ENCODE results near the gene TBC1D5.

DNA sequence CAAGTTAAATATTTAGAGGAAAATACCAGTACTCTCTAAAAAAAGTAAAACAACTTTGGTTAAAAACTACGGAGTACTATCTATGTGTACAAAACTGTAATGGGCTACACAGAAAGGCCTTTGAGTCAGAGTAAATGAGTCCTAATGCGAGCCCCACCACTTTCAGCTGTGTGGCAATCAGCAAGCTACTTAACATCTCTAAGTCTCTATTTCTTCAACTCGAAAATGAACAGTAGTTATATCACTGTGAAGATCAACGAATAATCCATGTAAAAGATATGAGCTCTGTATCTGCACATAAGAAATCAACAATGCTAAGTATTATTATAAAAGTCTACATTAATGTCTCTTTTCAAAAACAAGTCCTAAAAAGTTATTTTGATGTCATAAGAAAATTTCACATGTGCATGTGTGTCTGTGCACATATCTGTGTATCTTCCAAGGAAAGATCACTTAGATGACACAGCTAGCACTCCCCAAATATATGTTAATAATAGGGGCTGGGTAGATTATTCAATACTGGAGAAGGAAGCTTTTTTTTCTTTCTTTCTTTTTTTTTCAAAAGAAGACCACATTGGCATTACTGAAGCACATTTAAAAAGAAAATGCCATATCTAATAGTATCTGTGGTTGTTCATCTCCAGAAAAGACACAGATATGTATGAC is 58.8 kb downstream of the TBC1D5 start:
- TF ChIP-seq POLR2AphosphoS5 (IDR thresholded peaks at IDR 0.05) = no peak
- no peak for TF ChIP-seq POLR2A (IDR thresholded peaks at IDR 0.05)
- TF ChIP-seq, protein P1, sequence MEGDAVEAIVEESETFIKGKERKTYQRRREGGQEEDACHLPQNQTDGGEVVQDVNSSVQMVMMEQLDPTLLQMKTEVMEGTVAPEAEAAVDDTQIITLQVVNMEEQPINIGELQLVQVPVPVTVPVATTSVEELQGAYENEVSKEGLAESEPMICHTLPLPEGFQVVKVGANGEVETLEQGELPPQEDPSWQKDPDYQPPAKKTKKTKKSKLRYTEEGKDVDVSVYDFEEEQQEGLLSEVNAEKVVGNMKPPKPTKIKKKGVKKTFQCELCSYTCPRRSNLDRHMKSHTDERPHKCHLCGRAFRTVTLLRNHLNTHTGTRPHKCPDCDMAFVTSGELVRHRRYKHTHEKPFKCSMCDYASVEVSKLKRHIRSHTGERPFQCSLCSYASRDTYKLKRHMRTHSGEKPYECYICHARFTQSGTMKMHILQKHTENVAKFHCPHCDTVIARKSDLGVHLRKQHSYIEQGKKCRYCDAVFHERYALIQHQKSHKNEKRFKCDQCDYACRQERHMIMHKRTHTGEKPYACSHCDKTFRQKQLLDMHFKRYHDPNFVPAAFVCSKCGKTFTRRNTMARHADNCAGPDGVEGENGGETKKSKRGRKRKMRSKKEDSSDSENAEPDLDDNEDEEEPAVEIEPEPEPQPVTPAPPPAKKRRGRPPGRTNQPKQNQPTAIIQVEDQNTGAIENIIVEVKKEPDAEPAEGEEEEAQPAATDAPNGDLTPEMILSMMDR (IDR thresholded peaks at IDR 0.05) = no peak

All from sigmoid colon (tissue), 4 donors.